Measurements from ENCODE around the gene PHETA1. TPM values are rescaled to one million over a fixed set of nuclear protein-coding genes. Genes with fewer than 3 reads are reported as not detected.
"Not testable (repeated sequence)": the region's sequence is repeated elsewhere in the genome, so short reads cannot be mapped to it uniquely, and the experiment has no call there.

PHETA1 gene
- total and polyA plus RNA-seq, 2 experiments from 2014 or later: 13.8 to 28.6 TPM

- Histone ChIP-seq H3K27ac (no peak overlapping the region), H3K36me3 (no peaks in the 10 kb centered on the region), H3K27me3 (no peaks in the 10 kb centered on the region), H3K4me1 (ENCODE audit: low read depth) (no peaks in the 10 kb centered on the region), H3K4me3 (no peak overlapping the region), H3K9me3 (ENCODE audit: low read depth) (no peaks in the 10 kb centered on the region)
- TF ChIP-seq, protein P1, sequence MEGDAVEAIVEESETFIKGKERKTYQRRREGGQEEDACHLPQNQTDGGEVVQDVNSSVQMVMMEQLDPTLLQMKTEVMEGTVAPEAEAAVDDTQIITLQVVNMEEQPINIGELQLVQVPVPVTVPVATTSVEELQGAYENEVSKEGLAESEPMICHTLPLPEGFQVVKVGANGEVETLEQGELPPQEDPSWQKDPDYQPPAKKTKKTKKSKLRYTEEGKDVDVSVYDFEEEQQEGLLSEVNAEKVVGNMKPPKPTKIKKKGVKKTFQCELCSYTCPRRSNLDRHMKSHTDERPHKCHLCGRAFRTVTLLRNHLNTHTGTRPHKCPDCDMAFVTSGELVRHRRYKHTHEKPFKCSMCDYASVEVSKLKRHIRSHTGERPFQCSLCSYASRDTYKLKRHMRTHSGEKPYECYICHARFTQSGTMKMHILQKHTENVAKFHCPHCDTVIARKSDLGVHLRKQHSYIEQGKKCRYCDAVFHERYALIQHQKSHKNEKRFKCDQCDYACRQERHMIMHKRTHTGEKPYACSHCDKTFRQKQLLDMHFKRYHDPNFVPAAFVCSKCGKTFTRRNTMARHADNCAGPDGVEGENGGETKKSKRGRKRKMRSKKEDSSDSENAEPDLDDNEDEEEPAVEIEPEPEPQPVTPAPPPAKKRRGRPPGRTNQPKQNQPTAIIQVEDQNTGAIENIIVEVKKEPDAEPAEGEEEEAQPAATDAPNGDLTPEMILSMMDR (IDR thresholded peaks at IDR 0.05; ENCODE audit: low read depth, low read length): no peak
- no peak for DNase-seq (ENCODE audit: low read depth in 1 of 2, low spot score in 1 of 2)
Measured at GRCh38 chr12:111344254-111344875, 24.5 kb downstream of the PHETA1 start.

GRCh38 chr12:111343181-111343580 is 25.7 kb downstream of the PHETA1 start:
- no peaks in the 10 kb centered on the region for H3K27me3 ChIP-seq
- no peaks in the 10 kb centered on the region for H3K4me1 ChIP-seq (ENCODE audit: low read depth)
- H3K36me3 ChIP-seq: no peaks in the 10 kb centered on the region
- TF ChIP-seq, protein P1 (IDR thresholded peaks at IDR 0.05; ENCODE audit: low read depth, low read length): no peak
- no peak for DNase-seq (ENCODE audit: low read depth in 1 of 2, low spot score in 1 of 2)
- no peak overlapping the region for H3K4me3 ChIP-seq
- H3K27ac ChIP-seq: no peak overlapping the region
- no peaks in the 10 kb centered on the region for H3K9me3 ChIP-seq (ENCODE audit: low read depth)

DNA sequence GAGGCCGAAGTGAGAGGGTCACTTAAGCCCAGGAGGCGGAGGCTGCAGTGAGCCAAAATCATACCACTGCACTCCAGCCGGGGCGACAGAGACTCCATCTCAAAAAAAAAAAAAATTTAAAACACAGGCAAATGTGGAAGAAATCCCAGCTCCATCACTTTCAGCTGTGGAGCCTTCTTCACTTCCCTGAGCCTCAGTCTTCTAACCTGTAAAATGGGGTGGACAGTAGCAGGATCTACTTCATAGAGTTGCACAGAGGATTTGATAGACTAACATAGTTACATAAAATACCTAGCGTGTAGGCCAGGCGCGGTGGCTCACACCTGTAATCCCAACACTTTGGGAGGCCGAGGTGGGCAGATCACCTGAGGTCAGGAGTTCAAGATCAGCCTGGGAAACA is 26.5 kb downstream of the PHETA1 start:
- TF ChIP-seq, protein P1 (IDR thresholded peaks at IDR 0.05; ENCODE audit: low read depth, low read length): no peak

DNA sequence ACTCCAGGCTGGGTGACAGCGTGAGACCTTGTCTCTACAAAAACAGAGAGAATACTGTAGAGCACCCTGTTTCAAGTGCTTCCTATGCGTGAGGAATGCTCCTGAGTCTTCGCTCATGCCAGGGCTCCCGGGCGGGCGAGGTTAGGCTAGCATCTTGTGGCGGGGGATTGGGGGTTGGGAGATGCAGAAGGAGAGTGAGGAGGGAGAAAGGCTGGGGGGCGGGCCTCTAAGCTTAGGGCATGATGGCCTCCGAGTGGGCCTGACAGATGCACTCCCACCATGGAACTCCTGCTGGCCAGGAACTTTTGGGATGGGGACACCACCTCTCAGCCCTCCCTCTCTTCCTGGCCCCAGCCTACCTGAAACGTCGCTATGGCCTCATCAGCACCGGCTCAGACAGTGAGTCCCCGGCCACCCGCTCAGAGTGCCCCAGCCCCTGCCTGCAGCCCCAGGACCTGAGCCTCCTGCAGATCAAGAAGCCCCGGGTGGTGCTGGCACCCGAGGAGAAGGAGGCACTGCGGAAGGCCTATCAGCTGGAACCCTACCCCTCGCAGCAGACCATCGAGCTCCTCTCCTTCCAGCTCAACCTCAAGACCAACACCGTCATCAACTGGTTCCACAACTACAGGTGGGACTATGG is 27.3 kb downstream of the PHETA1 start:
- Histone ChIP-seq H3K27ac (no peak overlapping the region), H3K36me3 (no peaks in the 10 kb centered on the region), H3K4me1 (ENCODE audit: low read depth) (no peaks in the 10 kb centered on the region), H3K9me3 (ENCODE audit: low read depth) (no peaks in the 10 kb centered on the region), H3K4me3 (no peak overlapping the region), H3K27me3 (no peaks in the 10 kb centered on the region)
- TF ChIP-seq, protein P1 (IDR thresholded peaks at IDR 0.05; ENCODE audit: low read depth, low read length): no peak
- DNase-seq (ENCODE audit: low read depth in 1 of 2, low spot score in 1 of 2): no peak

More for the DNA sequence above, 26.5 kb downstream of the PHETA1 start:
- Histone ChIP-seq H3K4me3 (no peak overlapping the region), H3K27ac (no peak overlapping the region), H3K27me3 (no peaks in the 10 kb centered on the region), H3K4me1 (ENCODE audit: low read depth) (no peaks in the 10 kb centered on the region), H3K9me3 (ENCODE audit: low read depth) (no peaks in the 10 kb centered on the region), H3K36me3 (no peaks in the 10 kb centered on the region)
- no peak for DNase-seq (ENCODE audit: low read depth in 1 of 2, low spot score in 1 of 2)

- not testable (repeated sequence) for H3K36me3 ChIP-seq; DNase-seq (ENCODE audit: low read depth in 1 of 2, low spot score in 1 of 2); H3K4me3 ChIP-seq; H3K4me1 ChIP-seq (ENCODE audit: low read depth); H3K27me3 ChIP-seq; H3K9me3 ChIP-seq (ENCODE audit: low read depth); H3K27ac ChIP-seq
Measured at GRCh38 chr12:111340680-111341079, 28.2 kb downstream of the PHETA1 start.

GRCh38 chr12:111340231-111340630 is 28.7 kb downstream of the PHETA1 start:
- no peaks in the 10 kb centered on the region for H3K9me3 ChIP-seq (ENCODE audit: low read depth)
- H3K4me3 ChIP-seq: no peak overlapping the region
- no peak for DNase-seq (ENCODE audit: low read depth in 1 of 2, low spot score in 1 of 2)
- no peak overlapping the region for H3K27ac ChIP-seq
- TF ChIP-seq, protein P1 (IDR thresholded peaks at IDR 0.05; ENCODE audit: low read depth, low read length): no peak
- no peaks in the 10 kb centered on the region for H3K27me3 ChIP-seq
- no peaks in the 10 kb centered on the region for H3K36me3 ChIP-seq
- no peaks in the 10 kb centered on the region for H3K4me1 ChIP-seq (ENCODE audit: low read depth)
